Calu3 (cell line): ENCODE results near the gene CEP192. TPM values are rescaled to one million over a fixed set of nuclear protein-coding genes. Genes with fewer than 3 reads are reported as not detected.

Source experiments
- BruUV-seq: library from RNA; stranded (reverse); fragments of 400-500 nt; replicated peaks from 2 replicates; lab custom pipeline; 2021; lab: Mats Ljungman, UMichigan
- CTCF ChIA-PET: fragments of 300-600 bp; sonication (Branson Sonifier 250); formaldehyde crosslinking; loops from one replicate; lab custom pipeline; 2022; ENCODE audit warnings: antibody characterized with exemption; lab: Charles Lee
- DNase-seq: peaks from one replicate; pipeline ENCODE4 v3.0.0; 2022
- H3K27ac Mint-ChIP-seq: one replicate; pipeline ENCODE4 v1.8.0; 2022; ENCODE audit warnings: mixed read lengths; ENCODE audit not compliant: unreplicated experiment
- H3K27me3 Mint-ChIP-seq: one replicate; pipeline ENCODE4 v1.8.0; 2022; ENCODE audit warnings: mixed read lengths; ENCODE audit not compliant: unreplicated experiment
- H3K36me3 Mint-ChIP-seq: one replicate; pipeline ENCODE4 v1.8.0; 2022; ENCODE audit warnings: mild to moderate bottlenecking, moderate library complexity, mixed read lengths; ENCODE audit not compliant: insufficient read depth, unreplicated experiment
- H3K4me1 Mint-ChIP-seq: one replicate; pipeline ENCODE4 v1.8.0; 2022; ENCODE audit warnings: mild to moderate bottlenecking, low read depth, mixed read lengths; ENCODE audit not compliant: unreplicated experiment
- H3K4me3 Mint-ChIP-seq: one replicate; pipeline ENCODE4 v1.8.0; 2022; ENCODE audit warnings: mild to moderate bottlenecking, low read depth, moderate library complexity, mixed read lengths; ENCODE audit not compliant: unreplicated experiment
- H3K9me3 Mint-ChIP-seq: one replicate; pipeline ENCODE4 v1.8.0; 2022; ENCODE audit warnings: low read depth, mixed read lengths; ENCODE audit not compliant: unreplicated experiment
- CTCF ChIP-seq: fragments of 200-600 bp; IDR thresholded peaks from one replicate; pipeline ENCODE4 v1.8.0; 2022; ENCODE audit warnings: antibody characterized with exemption; ENCODE audit not compliant: unreplicated experiment
- intact Hi-C: fragments of 100-400 bp; cut with micrococcal nuclease; formaldehyde crosslinking; loops from one replicate; pipeline ENCODE4 v1.10.0; 2022; ENCODE audit not compliant: unreplicated experiment
- total RNA-seq: library from RNA; stranded (reverse); gene quantifications from 2 replicates; pipeline ENCODE4 v1.2.3, GENCODE V29; 2022

Gene CEP192
- total RNA-seq, 1 experiment from 2014 or later: 39.2 TPM

GRCh38 chr18:12958478-12958877 lies 32.7 kb upstream of the CEP192 start:
- H3K9me3 Mint-ChIP-seq: no peaks in the 10 kb centered on the region
- BruUV-seq: no TSS peak
- intact Hi-C loops: no loop called here
- CTCF ChIA-PET: interaction anchor here (0.7 kb wide), 1 partner anchor 625 kb away, joined by 4 read pairs; no protein-coding TSS in a partner anchor
- DNase-seq: no peak
- H3K27me3 Mint-ChIP-seq: no peaks in the 10 kb centered on the region
- TF ChIP-seq CTCF: no peak
- H3K27ac Mint-ChIP-seq: no peak overlapping the region
- H3K36me3 Mint-ChIP-seq: peaks cover 20% of the 10 kb centered on the region
- H3K4me1 Mint-ChIP-seq: peaks cover 6% of the 10 kb centered on the region
- H3K4me3 Mint-ChIP-seq: no peak overlapping the region

- intact Hi-C loops: no loop called here
- H3K4me1 Mint-ChIP-seq: peaks cover 6% of the 10 kb centered on the region
- H3K27me3 Mint-ChIP-seq: no peaks in the 10 kb centered on the region
- no peak for TF ChIP-seq CTCF
- H3K27ac Mint-ChIP-seq: no peak overlapping the region
- no peak overlapping the region for H3K4me3 Mint-ChIP-seq
- no peaks in the 10 kb centered on the region for H3K9me3 Mint-ChIP-seq
- CTCF ChIA-PET: no interaction called here
- BruUV-seq: no TSS peak
- H3K36me3 Mint-ChIP-seq: peaks cover 25% of the 10 kb centered on the region
- no peak for DNase-seq
Measured at GRCh38 chr18:12960395-12960794, 30.8 kb upstream of the CEP192 start.

- no peak for DNase-seq
- H3K4me3 Mint-ChIP-seq: no peak overlapping the region
- BruUV-seq: no TSS peak
- H3K27ac Mint-ChIP-seq: no peak overlapping the region
- CTCF ChIA-PET: no interaction called here
- H3K27me3 Mint-ChIP-seq: no peaks in the 10 kb centered on the region
- peaks cover 6% of the 10 kb centered on the region for H3K4me1 Mint-ChIP-seq
- H3K9me3 Mint-ChIP-seq: no peaks in the 10 kb centered on the region
- H3K36me3 Mint-ChIP-seq: peaks cover 29% of the 10 kb centered on the region
- intact Hi-C loops: no loop called here
- no peak for TF ChIP-seq CTCF
Measured at GRCh38 chr18:12960853-12961397, 30.2 kb upstream of the CEP192 start.

- intact Hi-C loops: no loop called here
- Mint-ChIP-seq H3K4me3 (no peak overlapping the region), H3K36me3 (peaks cover 33% of the 10 kb centered on the region), H3K4me1 (peaks cover 6% of the 10 kb centered on the region), H3K9me3 (no peaks in the 10 kb centered on the region), H3K27me3 (no peaks in the 10 kb centered on the region), H3K27ac (no peak overlapping the region)
- no peak for TF ChIP-seq CTCF
- CTCF ChIA-PET: no interaction called here
- no TSS peak for BruUV-seq
- DNase-seq: no peak
Measured at GRCh38 chr18:12963069-12963468, 28.1 kb upstream of the CEP192 start.
